HCT116 (cell line): Measurements from ENCODE around the gene DYNLT4. TPM values are rescaled to one million over a fixed set of nuclear protein-coding genes. Genes with fewer than 3 reads are reported as not detected.

Experiments used
- ATAC-seq: fragments of 200-7000 bp; cut with Tn5 transposase; 2 replicates; pipeline ENCODE4 v1.9.1; 2020; ENCODE audit warnings: mild to moderate bottlenecking, moderate library complexity
- BruUV-seq: library from RNA; stranded (reverse); fragments of 400-500 nt; replicated peaks from 2 replicates; lab custom pipeline; 2021; lab: Mats Ljungman, UMichigan
- CTCF ChIA-PET: fragments of 300-600 bp; sonication (Branson Sonifier 250); formaldehyde crosslinking; loops from one replicate; lab custom pipeline; 2021; ENCODE audit warnings: antibody characterized with exemption; lab: Charles Lee
- POLR2A ChIA-PET: fragments of 300-600, 350-600 bp; sonication (Branson Sonifier 250); formaldehyde crosslinking; loops from one replicate; lab custom pipeline; 2021; ENCODE audit warnings: antibody characterized with exemption; lab: Charles Lee
- RAD21 ChIA-PET, 2 experiments: fragments of 300-600 bp; sonication (Branson Sonifier 250); formaldehyde crosslinking; loops; one replicate each; lab custom pipeline; 2023; ENCODE audit warnings: low total read pairs in 2 of 2; ENCODE audit not compliant: uncharacterized antibody in 2 of 2, unreplicated experiment in 2 of 2, low non-redundant PET in 1 of 2; lab: Charles Lee
- DNase-seq: peaks from one replicate; pipeline ENCODE4 v3.0.0-alpha.2; 2010; ENCODE audit warnings: low read depth, low spot score
- H2AFZ ChIP-seq: fragments of 200-600 bp; shearing (Covaris generic), sonication (generic); 2 replicates; pipeline ENCODE4 v1.6.1; 2017; ENCODE audit warnings: low read depth, mixed run types, mixed read lengths, antibody characterized with exemption, low read length; ENCODE audit not compliant: poor library complexity, severe bottlenecking
- H3K27ac ChIP-seq: 2 replicates; pipeline ENCODE4 v1.5.1; 2012; ENCODE audit warnings: low read depth, low read length
- H3K27me3 ChIP-seq: fragments of 200-600 bp; sonication (generic); 2 replicates; pipeline ENCODE4 v1.6.1; 2016; ENCODE audit warnings: mixed run types, low read length, mixed read lengths; ENCODE audit not compliant: insufficient read depth
- H3K36me3 ChIP-seq, 2 experiments: fragments of 200-500 bp in 1 of 2; fragments of 200-600 bp in 1 of 2; sonication (Bioruptor generic) in 1 of 2; sonication (generic) in 1 of 2; 2 replicates each; pipeline versions ENCODE4 v1.5.1 to v1.6.1; 2014 to 2016; ENCODE audit warnings: low read length in 2 of 2, inconsistent platforms in 1 of 2, mixed read lengths in 1 of 2, mixed run types in 1 of 2; ENCODE audit not compliant: insufficient read depth in 2 of 2, control insufficient read depth in 1 of 2
- H3K4me1 ChIP-seq, 2 experiments: fragments of 200-600 bp in 1 of 2; sonication (generic) in 1 of 2; 2 replicates each; pipeline versions ENCODE4 v1.5.1 to v1.6.1; 2012 to 2017; ENCODE audit warnings: low read length in 2 of 2, inconsistent platforms in 1 of 2, mild to moderate bottlenecking in 1 of 2, mixed read lengths in 1 of 2, mixed run types in 1 of 2, moderate library complexity in 1 of 2; ENCODE audit not compliant: insufficient read depth in 2 of 2, control insufficient read depth in 1 of 2
- H3K4me2 ChIP-seq: fragments of 200-600 bp; sonication (generic); 2 replicates; pipeline ENCODE4 v1.6.1; 2017; ENCODE audit warnings: mixed run types, low read length, mixed read lengths
- H3K4me3 ChIP-seq, 2 experiments: fragments of 200-600 bp in 1 of 2; sonication (generic) in 1 of 2; replicated peaks in 1 of 2; 2 replicates each; pipeline ENCODE4 v1.5.1; 2011 to 2016; ENCODE audit warnings: low read length in 2 of 2, control low read depth in 1 of 2, low read depth in 1 of 2, mild to moderate bottlenecking in 1 of 2, mixed read lengths in 1 of 2, mixed run types in 1 of 2
- H3K79me2 ChIP-seq: fragments of 200-600 bp; sonication (generic); 2 replicates; pipeline ENCODE4 v1.6.1; 2017; ENCODE audit warnings: mild to moderate bottlenecking, mixed run types, low read length, moderate library complexity, mixed read lengths; ENCODE audit not compliant: insufficient read depth
- H3K9ac ChIP-seq: fragments of 200-600 bp; sonication (generic); 2 replicates; pipeline ENCODE4 v1.6.1; 2016; ENCODE audit warnings: low read length, mixed read lengths
- H3K9me2 ChIP-seq: fragments of 200-600 bp; sonication (generic), shearing (Covaris generic); 2 replicates; pipeline ENCODE4 v1.6.1; 2017; ENCODE audit warnings: mixed run types, mild to moderate bottlenecking, moderate library complexity; ENCODE audit not compliant: insufficient read depth
- H3K9me3 ChIP-seq, 2 experiments: fragments of 200-500 bp in 1 of 2; fragments of 200-600 bp in 1 of 2; sonication (Bioruptor generic) in 1 of 2; sonication (generic) in 1 of 2; 2 replicates each; pipeline ENCODE4 v1.6.1; 2014 to 2017; ENCODE audit warnings: low read length in 2 of 2, mixed read lengths in 2 of 2, inconsistent platforms in 1 of 2, low read depth in 1 of 2, mild to moderate bottlenecking in 1 of 2, mixed run types in 1 of 2, moderate library complexity in 1 of 2; ENCODE audit not compliant: control insufficient read depth in 1 of 2, insufficient read depth in 1 of 2
- H4K20me1 ChIP-seq: fragments of 200-600 bp; sonication (generic), shearing (Covaris generic); 2 replicates; pipeline ENCODE4 v1.6.1; 2017; ENCODE audit warnings: mixed run types, mild to moderate bottlenecking, moderate library complexity; ENCODE audit not compliant: insufficient read depth
- EGR1 ChIP-seq: IDR thresholded peaks from 2 replicates; pipeline ENCODE4 v1.6.1; 2012; ENCODE audit warnings: low read depth
- EZH2 ChIP-seq: fragments of 200-600 bp; sonication (generic); IDR thresholded peaks from 2 replicates; pipeline ENCODE4 v1.6.1; 2017; ENCODE audit warnings: antibody characterized with exemption, mixed run types
- EZH2phosphoT487 ChIP-seq: fragments of 200-600 bp; IDR thresholded peaks from 2 replicates; pipeline ENCODE4 v1.6.1; 2018; ENCODE audit warnings: antibody characterized with exemption, borderline replicate concordance
- FOSL1 ChIP-seq: IDR thresholded peaks from 2 replicates; pipeline ENCODE4 v1.6.1; 2012; ENCODE audit warnings: low read depth
- JUND ChIP-seq: IDR thresholded peaks from 2 replicates; pipeline ENCODE4 v1.6.1; 2012
- POLR2AphosphoS5 ChIP-seq: IDR thresholded peaks from 2 replicates; pipeline ENCODE4 v1.6.1; 2011; ENCODE audit warnings: mild to moderate bottlenecking, low read depth, low read length, moderate library complexity
- RAD21 ChIP-seq: IDR thresholded peaks from 2 replicates; pipeline ENCODE4 v1.6.1; 2012; ENCODE audit warnings: low read depth, mild to moderate bottlenecking
- REST ChIP-seq: IDR thresholded peaks from 2 replicates; pipeline ENCODE4 v1.6.1; 2012; ENCODE audit warnings: low read depth
- SIN3A ChIP-seq: IDR thresholded peaks from 2 replicates; pipeline ENCODE4 v1.6.1; 2012; ENCODE audit warnings: low read depth
- SP1 ChIP-seq: IDR thresholded peaks from 2 replicates; pipeline ENCODE4 v1.6.1; 2012; ENCODE audit warnings: low read depth
- SRF ChIP-seq: IDR thresholded peaks from 2 replicates; pipeline ENCODE4 v1.6.1; 2012; ENCODE audit warnings: low read depth
- TCF7L2 ChIP-seq: IDR thresholded peaks from 2 replicates; pipeline ENCODE4 v1.7.0; 2011; ENCODE audit warnings: borderline replicate concordance, inconsistent platforms; ENCODE audit not compliant: insufficient read depth, insufficient read length; ENCODE audit errors: extremely low read depth
- YY1 ChIP-seq: IDR thresholded peaks from 2 replicates; pipeline ENCODE4 v1.6.1; 2011; ENCODE audit warnings: low read length, low read depth, moderate library complexity, mild to moderate bottlenecking; ENCODE audit not compliant: insufficient replicate concordance; ENCODE audit errors: extremely low read depth
- ZFX ChIP-seq: fragments of 450-650 bp; IDR thresholded peaks from 2 replicates; pipeline ENCODE4 v1.6.1; 2017
- intact Hi-C: fragments of 100-400 bp; cut with micrococcal nuclease; formaldehyde crosslinking; loops from 2 replicates; pipeline ENCODE4 v1.10.0; 2022
- total RNA-seq: library from RNA; stranded (reverse); gene quantifications from one replicate; pipeline ENCODE4 v1.2.1, GENCODE V29; 2021; ENCODE audit not compliant: unreplicated experiment

Gene DYNLT4
- total RNA-seq, 1 experiment from 2014 or later: 0.96 TPM

- ATAC-seq (no peak), DNase-seq (no peak)
- ChIA-PET RAD21 (no interaction called here), POLR2A (interaction anchor here (0.6 to 9.1 kb wide), 8 partner anchors 14 to 481 kb away, joined by 3 to 200 read pairs (median 5); partner anchors contain the start of genes BEST4, BTBD19, DYNLT4 and PLK3), CTCF (interaction anchor here (1.2 kb wide), 1 partner anchor 14 kb away, joined by 4 read pairs; no protein-coding TSS in a partner anchor)
- Histone ChIP-seq H3K4me2 (no peak overlapping the region), H2AFZ (no peak overlapping the region), H3K4me1 (peaks cover 11 to 33% of the 10 kb centered on the region in 2 experiments), H3K9me2 (no peaks in the 10 kb centered on the region), H4K20me1 (no peaks in the 10 kb centered on the region), H3K27me3 (no peaks in the 10 kb centered on the region), H3K79me2 (no peaks in the 10 kb centered on the region), H3K36me3 (no peaks in the 10 kb centered on the region), H3K27ac (no peak overlapping the region), H3K4me3 (no peak overlapping the region), H3K9me3 (no peaks in the 10 kb centered on the region), H3K9ac (no peak overlapping the region)
- BruUV-seq: no TSS peak
- intact Hi-C loops: no loop called here
- TF ChIP-seq SP1: no peak
- no peak for TF ChIP-seq EGR1
- TF ChIP-seq POLR2AphosphoS5: no peak
- no peak for TF ChIP-seq EZH2phosphoT487
Observed at GRCh38 chr1:44822131-44822701, 15.1 kb upstream of the DYNLT4 start.

- BruUV-seq: no TSS peak
- intact Hi-C loops: no loop called here
- Histone ChIP-seq H3K4me3 (no peak overlapping the region), H3K36me3 (no peaks in the 10 kb centered on the region), H3K4me2 (no peak overlapping the region), H3K4me1 (peaks cover 11 to 33% of the 10 kb centered on the region in 2 experiments), H3K27me3 (no peaks in the 10 kb centered on the region), H3K79me2 (no peaks in the 10 kb centered on the region), H3K9me2 (no peaks in the 10 kb centered on the region), H3K9ac (no peak overlapping the region), H3K27ac (no peak overlapping the region), H4K20me1 (no peaks in the 10 kb centered on the region), H2AFZ (no peak overlapping the region), H3K9me3 (no peaks in the 10 kb centered on the region)
- RAD21 ChIA-PET: interaction anchor here in 1 of 2 experiments (0.5 kb wide), 1 partner anchor 189 kb away, joined by 6 read pairs; no protein-coding TSS in a partner anchor
- CTCF ChIA-PET: interaction anchor here (1.2 kb wide), 1 partner anchor 15 kb away, joined by 4 read pairs; no protein-coding TSS in a partner anchor
- no peak for ATAC-seq
- DNase-seq: no peak
- POLR2A ChIA-PET: interaction anchor here (1.0 to 9.1 kb wide), 5 partner anchors 13 to 100 kb away, joined by 3 to 200 read pairs (median 6); partner anchors contain the start of genes BTBD19, DYNLT4 and PLK3
- TF ChIP-seq FOSL1 (no peak), EZH2 (no peak), RAD21 (no peak), YY1 (no peak), JUND (no peak), SRF (no peak), REST (no peak), SP1 (no peak), EZH2phosphoT487 (no peak), TCF7L2 (no peak), ZFX (no peak), SIN3A (no peak)
Observed at GRCh38 chr1:44821240-44821715, 14.1 kb upstream of the DYNLT4 start.
